ENCODE measurements around the gene FOXP1. TPM values are rescaled to one million over a fixed set of nuclear protein-coding genes. Genes with fewer than 3 reads are reported as not detected.

FOXP1 gene
- total and polyA plus RNA-seq, 2 of the 13 experiments (the other 11 are each of a cell fraction or from before 2014, with no cell fraction given) = 40.4 to 59.0 TPM

DNA sequence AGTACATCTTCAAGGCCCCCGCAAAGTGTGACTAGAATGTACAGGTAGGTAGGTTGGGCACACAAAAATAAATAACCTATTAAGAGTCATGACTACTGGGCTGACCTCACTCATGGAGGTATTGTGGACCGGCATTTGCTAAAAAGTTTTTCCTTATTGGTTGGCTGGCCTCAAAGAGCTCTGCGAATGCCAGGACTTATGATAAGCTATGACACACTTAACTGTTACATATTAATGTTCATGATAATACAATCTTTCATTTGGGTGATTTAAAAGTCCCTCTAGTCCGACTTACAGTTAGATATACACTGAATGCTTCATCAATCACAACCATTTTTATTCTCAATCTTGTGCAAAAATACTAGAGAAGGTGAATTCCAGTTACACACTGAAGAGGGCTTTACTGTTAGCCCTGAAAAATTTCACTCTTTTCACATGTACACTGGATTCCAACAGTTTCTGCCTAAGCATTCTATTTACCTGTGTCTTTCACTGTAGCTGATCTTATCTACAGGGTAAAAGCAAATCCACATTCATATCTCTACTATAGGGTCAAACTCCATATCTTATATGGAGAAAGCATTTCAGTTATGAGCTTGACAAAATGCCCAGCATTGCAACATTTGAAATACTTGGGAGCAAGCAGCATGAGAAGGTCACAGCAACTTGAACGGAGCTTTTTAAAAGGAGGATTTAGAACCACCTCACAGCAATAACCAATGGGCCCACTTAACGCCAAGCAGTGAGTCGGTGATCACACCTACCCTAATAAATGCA lies 329.1 kb downstream of the FOXP1 start (continued):
- TF ChIP-seq, protein P1, sequence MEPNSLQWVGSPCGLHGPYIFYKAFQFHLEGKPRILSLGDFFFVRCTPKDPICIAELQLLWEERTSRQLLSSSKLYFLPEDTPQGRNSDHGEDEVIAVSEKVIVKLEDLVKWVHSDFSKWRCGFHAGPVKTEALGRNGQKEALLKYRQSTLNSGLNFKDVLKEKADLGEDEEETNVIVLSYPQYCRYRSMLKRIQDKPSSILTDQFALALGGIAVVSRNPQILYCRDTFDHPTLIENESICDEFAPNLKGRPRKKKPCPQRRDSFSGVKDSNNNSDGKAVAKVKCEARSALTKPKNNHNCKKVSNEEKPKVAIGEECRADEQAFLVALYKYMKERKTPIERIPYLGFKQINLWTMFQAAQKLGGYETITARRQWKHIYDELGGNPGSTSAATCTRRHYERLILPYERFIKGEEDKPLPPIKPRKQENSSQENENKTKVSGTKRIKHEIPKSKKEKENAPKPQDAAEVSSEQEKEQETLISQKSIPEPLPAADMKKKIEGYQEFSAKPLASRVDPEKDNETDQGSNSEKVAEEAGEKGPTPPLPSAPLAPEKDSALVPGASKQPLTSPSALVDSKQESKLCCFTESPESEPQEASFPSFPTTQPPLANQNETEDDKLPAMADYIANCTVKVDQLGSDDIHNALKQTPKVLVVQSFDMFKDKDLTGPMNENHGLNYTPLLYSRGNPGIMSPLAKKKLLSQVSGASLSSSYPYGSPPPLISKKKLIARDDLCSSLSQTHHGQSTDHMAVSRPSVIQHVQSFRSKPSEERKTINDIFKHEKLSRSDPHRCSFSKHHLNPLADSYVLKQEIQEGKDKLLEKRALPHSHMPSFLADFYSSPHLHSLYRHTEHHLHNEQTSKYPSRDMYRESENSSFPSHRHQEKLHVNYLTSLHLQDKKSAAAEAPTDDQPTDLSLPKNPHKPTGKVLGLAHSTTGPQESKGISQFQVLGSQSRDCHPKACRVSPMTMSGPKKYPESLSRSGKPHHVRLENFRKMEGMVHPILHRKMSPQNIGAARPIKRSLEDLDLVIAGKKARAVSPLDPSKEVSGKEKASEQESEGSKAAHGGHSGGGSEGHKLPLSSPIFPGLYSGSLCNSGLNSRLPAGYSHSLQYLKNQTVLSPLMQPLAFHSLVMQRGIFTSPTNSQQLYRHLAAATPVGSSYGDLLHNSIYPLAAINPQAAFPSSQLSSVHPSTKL (CRISPR knock-in tag; IDR thresholded peaks at IDR 0.05) = peak; percentile 81
- TF ChIP-seq, protein P2, sequence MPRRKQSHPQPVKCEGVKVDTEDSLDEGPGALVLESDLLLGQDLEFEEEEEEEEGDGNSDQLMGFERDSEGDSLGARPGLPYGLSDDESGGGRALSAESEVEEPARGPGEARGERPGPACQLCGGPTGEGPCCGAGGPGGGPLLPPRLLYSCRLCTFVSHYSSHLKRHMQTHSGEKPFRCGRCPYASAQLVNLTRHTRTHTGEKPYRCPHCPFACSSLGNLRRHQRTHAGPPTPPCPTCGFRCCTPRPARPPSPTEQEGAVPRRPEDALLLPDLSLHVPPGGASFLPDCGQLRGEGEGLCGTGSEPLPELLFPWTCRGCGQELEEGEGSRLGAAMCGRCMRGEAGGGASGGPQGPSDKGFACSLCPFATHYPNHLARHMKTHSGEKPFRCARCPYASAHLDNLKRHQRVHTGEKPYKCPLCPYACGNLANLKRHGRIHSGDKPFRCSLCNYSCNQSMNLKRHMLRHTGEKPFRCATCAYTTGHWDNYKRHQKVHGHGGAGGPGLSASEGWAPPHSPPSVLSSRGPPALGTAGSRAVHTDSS (CRISPR knock-in tag; conservative IDR thresholded peaks at IDR 0.05) = no peak
- no peak for TF ChIP-seq RAD51 (IDR thresholded peaks at IDR 0.05; ENCODE audit: borderline replicate concordance)
- TF ChIP-seq ZNF878 (CRISPR knock-in tag; IDR thresholded peaks at IDR 0.05) = peak; percentile 46; the same call in 1 of the 2 replicates
- no peak for TF ChIP-seq ZNF430 (CRISPR knock-in tag; IDR thresholded peaks at IDR 0.05)
- no peak for TF ChIP-seq CHD4 (IDR thresholded peaks at IDR 0.05; ENCODE audit: borderline replicate concordance, low read length)
- no peak for TF ChIP-seq SPEN (CRISPR knock-in tag; IDR thresholded peaks at IDR 0.05; ENCODE audit: low read depth)
- TF ChIP-seq ZNF367 (CRISPR knock-in tag; IDR thresholded peaks at IDR 0.05; ENCODE audit: borderline replicate concordance) = no peak
- TF ChIP-seq, protein P3, sequence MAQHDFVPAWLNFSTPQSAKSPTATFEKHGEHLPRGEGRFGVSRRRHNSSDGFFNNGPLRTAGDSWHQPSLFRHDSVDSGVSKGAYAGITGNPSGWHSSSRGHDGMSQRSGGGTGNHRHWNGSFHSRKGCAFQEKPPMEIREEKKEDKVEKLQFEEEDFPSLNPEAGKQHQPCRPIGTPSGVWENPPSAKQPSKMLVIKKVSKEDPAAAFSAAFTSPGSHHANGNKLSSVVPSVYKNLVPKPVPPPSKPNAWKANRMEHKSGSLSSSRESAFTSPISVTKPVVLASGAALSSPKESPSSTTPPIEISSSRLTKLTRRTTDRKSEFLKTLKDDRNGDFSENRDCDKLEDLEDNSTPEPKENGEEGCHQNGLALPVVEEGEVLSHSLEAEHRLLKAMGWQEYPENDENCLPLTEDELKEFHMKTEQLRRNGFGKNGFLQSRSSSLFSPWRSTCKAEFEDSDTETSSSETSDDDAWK (CRISPR knock-in tag; IDR thresholded peaks at IDR 0.05) = no peak
- no peak for TF ChIP-seq ZNF775 (CRISPR knock-in tag; IDR thresholded peaks at IDR 0.05; ENCODE audit: borderline replicate concordance)
- TF ChIP-seq, protein P4, sequence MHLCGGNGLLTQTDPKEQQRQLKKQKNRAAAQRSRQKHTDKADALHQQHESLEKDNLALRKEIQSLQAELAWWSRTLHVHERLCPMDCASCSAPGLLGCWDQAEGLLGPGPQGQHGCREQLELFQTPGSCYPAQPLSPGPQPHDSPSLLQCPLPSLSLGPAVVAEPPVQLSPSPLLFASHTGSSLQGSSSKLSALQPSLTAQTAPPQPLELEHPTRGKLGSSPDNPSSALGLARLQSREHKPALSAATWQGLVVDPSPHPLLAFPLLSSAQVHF (CRISPR knock-in tag; IDR thresholded peaks at IDR 0.05) = no peak
- no peak for TF ChIP-seq ZFX (CRISPR knock-in tag; IDR thresholded peaks at IDR 0.05; ENCODE audit: low read depth)
- TF ChIP-seq, protein P5, sequence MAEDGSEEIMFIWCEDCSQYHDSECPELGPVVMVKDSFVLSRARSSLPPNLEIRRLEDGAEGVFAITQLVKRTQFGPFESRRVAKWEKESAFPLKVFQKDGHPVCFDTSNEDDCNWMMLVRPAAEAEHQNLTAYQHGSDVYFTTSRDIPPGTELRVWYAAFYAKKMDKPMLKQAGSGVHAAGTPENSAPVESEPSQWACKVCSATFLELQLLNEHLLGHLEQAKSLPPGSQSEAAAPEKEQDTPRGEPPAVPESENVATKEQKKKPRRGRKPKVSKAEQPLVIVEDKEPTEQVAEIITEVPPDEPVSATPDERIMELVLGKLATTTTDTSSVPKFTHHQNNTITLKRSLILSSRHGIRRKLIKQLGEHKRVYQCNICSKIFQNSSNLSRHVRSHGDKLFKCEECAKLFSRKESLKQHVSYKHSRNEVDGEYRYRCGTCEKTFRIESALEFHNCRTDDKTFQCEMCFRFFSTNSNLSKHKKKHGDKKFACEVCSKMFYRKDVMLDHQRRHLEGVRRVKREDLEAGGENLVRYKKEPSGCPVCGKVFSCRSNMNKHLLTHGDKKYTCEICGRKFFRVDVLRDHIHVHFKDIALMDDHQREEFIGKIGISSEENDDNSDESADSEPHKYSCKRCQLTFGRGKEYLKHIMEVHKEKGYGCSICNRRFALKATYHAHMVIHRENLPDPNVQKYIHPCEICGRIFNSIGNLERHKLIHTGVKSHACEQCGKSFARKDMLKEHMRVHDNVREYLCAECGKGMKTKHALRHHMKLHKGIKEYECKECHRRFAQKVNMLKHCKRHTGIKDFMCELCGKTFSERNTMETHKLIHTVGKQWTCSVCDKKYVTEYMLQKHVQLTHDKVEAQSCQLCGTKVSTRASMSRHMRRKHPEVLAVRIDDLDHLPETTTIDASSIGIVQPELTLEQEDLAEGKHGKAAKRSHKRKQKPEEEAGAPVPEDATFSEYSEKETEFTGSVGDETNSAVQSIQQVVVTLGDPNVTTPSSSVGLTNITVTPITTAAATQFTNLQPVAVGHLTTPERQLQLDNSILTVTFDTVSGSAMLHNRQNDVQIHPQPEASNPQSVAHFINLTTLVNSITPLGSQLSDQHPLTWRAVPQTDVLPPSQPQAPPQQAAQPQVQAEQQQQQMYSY (CRISPR knock-in tag; IDR thresholded peaks at IDR 0.05) = no peak
- no peak for TF ChIP-seq ZNF296 (CRISPR knock-in tag; conservative IDR thresholded peaks at IDR 0.05)
- TF ChIP-seq MBD4 (IDR thresholded peaks at IDR 0.05; ENCODE audit: borderline replicate concordance, low read length) = no peak
- no peak for TF ChIP-seq NFKB2 (CRISPR knock-in tag; IDR thresholded peaks at IDR 0.05; ENCODE audit: borderline replicate concordance)
- 0 out of 2 replicates have a peak, but pooled peaks have one; percentile 33 for TF ChIP-seq ZNF761 (CRISPR knock-in tag; conservative IDR thresholded peaks at IDR 0.05)
